Cardiac muscle cell (in vitro differentiated cells and primary cell): ENCODE measurements around the gene MVD. TPM values are rescaled to one million over a fixed set of nuclear protein-coding genes. Genes with fewer than 3 reads are reported as not detected.

ENCODE experiments used
- DNase-seq, 2 donors: peaks; one replicate each; pipeline versions ENCODE4 v3.0.0 to v3.0.0-alpha.2; 2010 to 2017; ENCODE audit warnings: low read depth in 1 of 2, low spot score in 1 of 2
- H3K27ac ChIP-seq: fragments of 200-600 bp; sonication (generic); 2 replicates; pipeline ENCODE4 v1.5.1; 2016
- H3K27me3 ChIP-seq: fragments of 200-600 bp; sonication (generic); 2 replicates; pipeline ENCODE4 v1.6.0; 2016; ENCODE audit warnings: control low read depth
- H3K36me3 ChIP-seq: fragments of 200-600 bp; sonication (generic); 2 replicates; pipeline ENCODE4 v1.5.1; 2016; ENCODE audit warnings: control low read depth
- H3K4me1 ChIP-seq: fragments of 200-600 bp; sonication (generic); 2 replicates; pipeline ENCODE4 v1.8.1; 2017; ENCODE audit warnings: low read depth, mild to moderate bottlenecking, mixed run types
- H3K4me3 ChIP-seq: fragments of 200-600 bp; sonication (generic); 2 replicates; pipeline ENCODE4 v1.5.1; 2016; ENCODE audit warnings: mild to moderate bottlenecking
- H3K9me3 ChIP-seq: fragments of 200-600 bp; sonication (generic); 2 replicates; pipeline ENCODE4 v1.5.1; 2017; ENCODE audit warnings: low read depth, mild to moderate bottlenecking, control low read depth
- polyA plus RNA-seq: library from polyadenylated mRNA; unstranded; fragments of >200 nt; fragmentation: Nextera tagmentation; extraction: Ambion mirVana; gene quantifications from 2 replicates; pipeline ENCODE4 v1.2.1, GENCODE V29; 2016
- total RNA-seq: library from RNA; depleted of rRNA; stranded (reverse); fragments of >200 nt; gene quantifications from 2 replicates; pipeline ENCODE4 v1.2.3, GENCODE V29; 2016
- TF ChIP-seq, protein P1 (sequence below): IDR thresholded peaks from 2 replicates; pipeline ENCODE4 v1.5.1; 2012; ENCODE audit warnings: low read depth, mild to moderate bottlenecking, low read length

MVD gene
- total and polyA plus RNA-seq, 2 experiments from 2014 or later = 65.0 to 192 TPM

- peaks cover 16% of the 10 kb centered on the region for H3K4me1 ChIP-seq
- DNase-seq = no peak
- peaks cover 6% of the 10 kb centered on the region for H3K36me3 ChIP-seq
- TF ChIP-seq, protein P1, sequence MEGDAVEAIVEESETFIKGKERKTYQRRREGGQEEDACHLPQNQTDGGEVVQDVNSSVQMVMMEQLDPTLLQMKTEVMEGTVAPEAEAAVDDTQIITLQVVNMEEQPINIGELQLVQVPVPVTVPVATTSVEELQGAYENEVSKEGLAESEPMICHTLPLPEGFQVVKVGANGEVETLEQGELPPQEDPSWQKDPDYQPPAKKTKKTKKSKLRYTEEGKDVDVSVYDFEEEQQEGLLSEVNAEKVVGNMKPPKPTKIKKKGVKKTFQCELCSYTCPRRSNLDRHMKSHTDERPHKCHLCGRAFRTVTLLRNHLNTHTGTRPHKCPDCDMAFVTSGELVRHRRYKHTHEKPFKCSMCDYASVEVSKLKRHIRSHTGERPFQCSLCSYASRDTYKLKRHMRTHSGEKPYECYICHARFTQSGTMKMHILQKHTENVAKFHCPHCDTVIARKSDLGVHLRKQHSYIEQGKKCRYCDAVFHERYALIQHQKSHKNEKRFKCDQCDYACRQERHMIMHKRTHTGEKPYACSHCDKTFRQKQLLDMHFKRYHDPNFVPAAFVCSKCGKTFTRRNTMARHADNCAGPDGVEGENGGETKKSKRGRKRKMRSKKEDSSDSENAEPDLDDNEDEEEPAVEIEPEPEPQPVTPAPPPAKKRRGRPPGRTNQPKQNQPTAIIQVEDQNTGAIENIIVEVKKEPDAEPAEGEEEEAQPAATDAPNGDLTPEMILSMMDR = no peak
- no peaks in the 10 kb centered on the region for H3K27me3 ChIP-seq
- no peak overlapping the region for H3K4me3 ChIP-seq
- H3K27ac ChIP-seq = no peak overlapping the region
- H3K9me3 ChIP-seq = no peaks in the 10 kb centered on the region
Measured at GRCh38 chr16:88692861-88693260, 30.0 kb upstream of the MVD start.

DNA sequence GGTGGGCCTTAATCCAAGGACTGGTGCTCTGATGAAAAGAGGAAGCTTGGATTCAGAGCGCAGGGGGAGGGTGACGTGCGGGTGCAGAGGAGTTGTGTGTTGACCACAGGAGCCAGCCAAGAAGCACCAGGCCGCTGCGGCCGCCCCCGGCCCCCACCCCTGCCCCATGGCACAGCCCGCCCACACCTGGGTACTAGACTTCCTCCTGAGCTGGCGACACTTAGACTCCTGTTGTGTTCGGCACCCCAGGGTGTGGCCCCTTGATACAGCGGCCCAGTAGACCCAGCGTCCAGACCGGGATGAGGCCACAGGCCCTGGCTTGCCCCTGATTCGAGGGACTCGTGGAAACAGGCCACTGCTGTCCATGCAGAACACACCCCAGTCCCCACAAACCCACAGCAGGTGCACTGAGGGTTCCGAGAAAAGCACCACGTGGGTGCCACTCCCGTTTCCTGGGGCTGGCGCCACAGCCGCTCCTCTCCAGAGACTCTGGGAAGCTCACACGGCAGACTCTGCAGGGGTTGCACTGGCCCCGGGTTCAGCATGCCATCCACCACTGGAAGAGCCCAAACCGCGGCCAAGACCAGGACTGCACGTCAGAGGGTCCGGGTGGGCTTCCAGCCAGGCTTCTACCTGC is 29.2 kb upstream of the MVD start:
- no peak overlapping the region for H3K4me3 ChIP-seq
- peaks cover 19% of the 10 kb centered on the region for H3K4me1 ChIP-seq
- H3K27ac ChIP-seq = no peak overlapping the region
- H3K36me3 ChIP-seq = peaks cover 2% of the 10 kb centered on the region
- DNase-seq = no peak
- H3K9me3 ChIP-seq = no peaks in the 10 kb centered on the region
- no peaks in the 10 kb centered on the region for H3K27me3 ChIP-seq
- TF ChIP-seq, protein P1 = no peak

GRCh38 chr16:88691129-88691813 is 28.4 kb upstream of the MVD start:
- Histone ChIP-seq H3K4me1 (peaks cover 19% of the 10 kb centered on the region), H3K4me3 (no peak overlapping the region), H3K27ac (no peak overlapping the region), H3K9me3 (no peaks in the 10 kb centered on the region), H3K36me3 (no peaks in the 10 kb centered on the region), H3K27me3 (no peaks in the 10 kb centered on the region)
- TF ChIP-seq, protein P1 = no peak
- DNase-seq = no peak

DNA sequence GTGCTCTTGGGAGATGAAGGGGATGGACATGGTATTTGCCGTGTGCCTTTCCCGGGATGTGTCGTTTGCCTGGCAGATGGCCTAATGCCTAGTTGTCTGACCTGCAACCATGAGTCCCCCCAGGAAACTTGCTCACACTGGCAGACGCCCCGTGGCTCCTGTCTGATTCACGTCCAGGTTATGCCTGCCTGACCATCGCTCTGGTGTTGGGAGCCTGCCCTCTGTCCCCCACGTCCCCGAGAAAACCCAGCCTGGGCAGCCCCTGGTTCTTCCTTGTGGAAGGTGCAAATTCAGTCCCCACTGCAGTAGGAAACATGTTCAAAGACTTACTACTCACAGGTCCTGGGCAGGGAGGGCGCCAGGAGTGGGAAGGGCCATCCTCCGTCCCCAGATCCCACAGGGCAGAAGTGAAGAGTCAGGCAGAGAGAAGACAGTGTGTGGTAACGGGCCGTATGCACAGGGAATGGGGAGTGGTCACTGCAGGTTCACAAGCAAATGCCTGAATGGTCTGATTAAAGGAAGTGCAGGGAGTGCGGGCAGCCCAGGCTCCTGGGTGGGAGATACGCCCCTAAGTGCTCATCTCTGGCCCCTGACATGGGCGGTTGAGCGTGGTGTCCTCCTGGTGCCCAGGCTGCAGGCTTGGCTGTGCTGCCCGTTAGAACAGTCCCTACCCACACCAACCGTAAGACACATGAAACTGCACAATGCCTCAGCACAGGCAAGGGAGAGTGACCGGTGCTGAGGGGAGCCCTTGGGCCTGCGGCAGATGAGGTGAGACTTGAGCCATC is 27.6 kb upstream of the MVD start:
- no peak for DNase-seq
- Histone ChIP-seq H3K36me3 (no peaks in the 10 kb centered on the region), H3K27me3 (peaks cover 4% of the 10 kb centered on the region), H3K4me1 (peaks cover 19% of the 10 kb centered on the region), H3K9me3 (no peaks in the 10 kb centered on the region), H3K27ac (no peak overlapping the region), H3K4me3 (no peak overlapping the region)
- TF ChIP-seq, protein P1 = no peak

GRCh38 chr16:88688013-88688778 is 25.3 kb upstream of the MVD start:
- Histone ChIP-seq H3K4me1 (peaks cover 18% of the 10 kb centered on the region), H3K27me3 (peaks cover 10% of the 10 kb centered on the region), H3K9me3 (no peaks in the 10 kb centered on the region), H3K4me3 (no peak overlapping the region), H3K27ac (no peak overlapping the region), H3K36me3 (no peaks in the 10 kb centered on the region)
- DNase-seq = peak in 1 of 2 donors; percentile 11
- TF ChIP-seq, protein P1 = no peak
